H4 (cell line): ENCODE results near the gene RGS21. TPM values are rescaled to one million over a fixed set of nuclear protein-coding genes. Genes with fewer than 3 reads are reported as not detected.
"Not testable (repeated sequence)": the region's sequence is repeated elsewhere in the genome, so short reads cannot be mapped to it uniquely, and the experiment has no call there.

Experiments used
- DNase-seq: peaks from one replicate; pipeline ENCODE4 v3.0.0-alpha.2; 2015; ENCODE audit warnings: low spot score
- total RNA-seq: library from RNA; depleted of rRNA; stranded (reverse); fragments of >200 nt; shearing (Covaris generic); gene quantifications from 2 replicates; pipeline ENCODE4 v1.2.3, GENCODE V29; 2014; rRNA removed

Gene RGS21
- total RNA-seq, result not detected in 2 replicates

GRCh38 chr1:192316942-192317450 is at the start of gene RGS21:
TSS of gene RGS21 (plus strand) at chr1:192316992. CDS start at chr1:192343037, 26,045 bp downstream.
- no peak for DNase-seq

- no peak for DNase-seq
Observed at GRCh38 chr1:192268468-192269052, 48.2 kb upstream of the RGS21 start.

DNA sequence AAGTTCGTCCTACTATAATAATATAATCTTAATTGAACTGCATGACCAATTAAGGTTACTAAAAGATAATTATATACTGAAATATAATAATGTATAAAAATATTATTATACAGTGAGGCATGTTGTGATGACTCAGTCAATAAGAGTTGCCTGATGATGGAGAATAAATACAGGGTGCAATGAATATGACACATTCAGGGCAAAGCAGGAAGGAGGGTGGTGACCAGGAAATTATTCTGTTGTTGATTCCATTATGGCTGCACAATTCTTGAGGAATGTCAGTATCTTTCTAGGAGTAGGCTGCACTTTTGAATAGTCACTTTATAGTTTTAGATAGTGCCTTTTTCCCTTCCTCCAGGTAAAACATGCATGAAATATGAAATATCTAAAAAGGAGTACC is 46.4 kb upstream of the RGS21 start:
- no peak for DNase-seq

DNA sequence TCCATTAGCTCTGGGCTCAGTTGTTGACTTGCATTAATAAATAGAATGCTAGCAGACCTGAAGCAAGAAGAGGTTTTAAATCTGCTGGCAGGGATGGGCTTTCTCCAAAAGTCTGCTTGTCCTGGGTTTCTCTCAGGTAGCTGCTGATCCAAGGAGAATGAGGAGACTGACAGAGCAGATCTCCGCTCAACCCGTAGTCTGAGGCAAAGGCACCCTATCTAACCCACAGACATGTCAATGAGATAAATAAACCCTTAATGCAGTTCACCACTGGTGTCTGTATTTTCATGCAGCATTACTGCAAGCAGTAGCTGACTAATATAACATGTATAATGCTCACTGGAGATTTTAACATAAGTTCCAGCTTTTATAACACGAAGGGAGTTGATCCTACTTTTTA is 44.1 kb upstream of the RGS21 start:
- DNase-seq, result no peak

- DNase-seq, result no peak
Observed at GRCh38 chr1:192274588-192274987, 42.2 kb upstream of the RGS21 start.

DNA sequence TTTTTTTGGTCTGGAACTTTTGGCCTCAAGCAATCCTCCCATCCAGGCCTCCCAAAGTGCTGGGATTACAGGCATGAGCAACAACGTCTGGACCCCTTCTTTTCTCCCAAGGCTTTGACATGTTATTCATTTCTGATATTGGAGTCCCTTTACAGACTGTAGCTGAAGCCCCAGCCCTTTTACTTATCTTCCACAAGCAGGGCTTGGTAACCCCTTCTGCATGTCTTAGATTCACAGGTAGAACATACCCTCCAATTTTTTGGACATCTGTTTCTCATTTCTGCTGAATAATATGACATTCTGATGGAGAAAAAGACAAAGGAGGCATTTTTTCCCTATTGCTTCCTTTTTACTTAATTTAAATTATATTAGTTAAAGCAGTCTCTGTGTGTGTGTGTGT is 39.2 kb upstream of the RGS21 start:
- no peak for DNase-seq

DNA sequence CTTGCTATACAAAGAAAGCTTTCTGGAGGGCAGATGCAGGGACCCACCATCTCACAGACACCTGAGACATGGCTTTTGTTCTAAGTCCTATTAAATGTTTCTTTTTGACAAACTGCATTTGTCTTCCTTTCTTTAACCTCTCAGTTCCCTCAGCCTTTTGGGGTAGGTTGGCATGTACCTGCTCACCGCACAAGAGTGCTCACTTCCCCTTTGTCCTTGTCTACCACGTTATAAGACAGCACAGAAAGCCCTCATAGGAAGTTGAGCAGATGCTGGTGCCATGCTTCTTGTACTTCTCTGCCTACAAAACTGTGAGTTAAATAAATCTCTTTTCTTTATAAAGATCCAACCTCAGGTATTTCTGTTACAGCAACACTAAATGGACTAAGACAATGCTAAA is 31.9 kb upstream of the RGS21 start:
- DNase-seq, result no peak

DNA sequence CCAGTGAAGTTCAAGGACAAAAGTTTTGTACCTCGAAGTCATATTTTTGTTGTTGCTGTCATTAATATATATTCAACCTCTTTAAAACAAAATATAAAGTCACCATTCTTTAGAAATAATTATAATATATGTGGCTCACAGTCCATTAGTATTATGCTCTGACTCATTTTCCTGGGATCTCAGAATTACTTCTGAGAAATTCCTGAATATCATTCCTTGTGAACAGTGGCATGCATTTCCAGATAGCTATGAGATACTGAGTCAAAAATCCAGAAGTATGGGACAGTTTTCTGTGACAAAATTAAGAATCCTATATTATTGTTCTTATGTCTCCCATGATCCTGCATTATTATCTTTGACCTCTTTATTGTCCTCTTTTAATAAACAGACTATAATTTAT is 13.8 kb upstream of the RGS21 start:
- no peak for DNase-seq

DNA sequence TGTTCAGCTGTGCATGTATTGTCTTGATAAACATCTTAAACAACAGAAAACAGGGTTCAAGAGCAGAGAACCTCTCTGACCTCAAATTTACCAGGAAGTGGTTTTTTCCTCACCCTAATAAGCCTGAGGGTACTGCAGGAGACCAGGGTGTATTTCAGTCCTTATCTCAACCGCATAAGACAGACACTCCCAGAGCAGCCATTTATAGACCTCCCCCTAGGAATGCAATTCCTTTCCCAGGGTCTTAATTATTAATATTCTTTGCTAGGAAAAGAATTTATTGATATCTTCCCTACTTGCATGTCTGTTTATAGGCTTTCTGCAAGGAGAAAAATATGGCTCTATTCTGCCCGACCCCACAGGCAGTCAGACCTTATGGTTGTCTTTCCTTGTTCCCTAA is 8.5 kb upstream of the RGS21 start:
- not testable (repeated sequence) for DNase-seq

DNA sequence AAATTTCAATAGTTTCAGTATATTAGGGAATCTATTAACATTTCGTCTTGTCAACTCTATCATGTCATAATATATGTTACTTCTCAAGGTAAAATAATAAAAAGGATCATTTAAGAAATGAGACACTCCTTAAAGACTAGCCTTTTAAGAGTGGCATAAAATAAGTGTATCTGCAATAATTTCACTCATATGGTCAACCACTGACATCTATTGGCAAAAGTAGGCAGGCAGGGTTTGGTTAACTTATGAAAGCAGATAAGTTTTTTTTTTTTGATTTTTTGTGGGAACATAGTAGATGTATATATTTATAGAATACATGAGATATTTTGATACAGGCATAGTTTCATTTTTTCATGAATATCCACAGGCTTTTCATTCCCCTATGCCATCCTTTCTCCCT is 5.5 kb upstream of the RGS21 start:
- peak; percentile 56 for DNase-seq

DNA sequence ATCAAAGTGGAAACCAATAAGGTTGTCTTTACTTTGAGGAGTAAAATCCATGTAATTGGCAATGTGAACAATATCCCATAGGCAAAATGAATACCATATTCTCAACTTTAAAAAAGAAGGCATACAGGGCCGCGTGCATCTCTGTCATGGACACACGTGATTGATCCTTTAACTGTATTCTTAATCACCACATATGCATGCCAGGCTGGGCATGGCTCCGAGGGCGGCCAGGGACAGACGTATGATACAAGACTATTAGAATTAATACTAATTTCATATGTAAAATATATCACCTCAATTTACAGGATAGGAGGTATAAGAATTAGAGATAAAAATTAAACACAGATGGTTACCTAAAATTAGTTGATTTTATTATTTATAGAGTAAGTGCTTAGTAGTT is 11.2 kb downstream of the RGS21 start:
- DNase-seq, result no peak

- no peak for DNase-seq
Observed at GRCh38 chr1:192342842-192343241, 26.1 kb downstream of the RGS21 start.

DNA sequence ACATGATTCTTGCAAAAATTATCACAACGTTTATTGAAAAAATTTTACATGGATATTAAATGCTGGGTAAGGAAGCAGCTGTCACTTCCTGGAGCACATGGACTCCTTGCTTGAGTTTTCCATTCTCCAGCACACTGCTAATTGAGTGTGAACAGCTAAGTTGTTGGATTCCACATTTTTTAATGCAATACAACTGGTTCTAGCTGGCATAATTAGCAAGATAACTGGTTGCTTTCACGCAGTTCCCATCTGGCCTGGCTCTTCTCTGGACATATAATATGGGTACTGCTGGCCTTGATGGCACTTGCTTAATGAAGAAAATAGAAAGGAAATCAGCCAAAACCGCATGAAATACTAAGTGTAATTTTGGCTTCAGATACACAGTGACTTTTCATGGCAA is 26.6 kb downstream of the RGS21 start:
- no peak for DNase-seq

DNA sequence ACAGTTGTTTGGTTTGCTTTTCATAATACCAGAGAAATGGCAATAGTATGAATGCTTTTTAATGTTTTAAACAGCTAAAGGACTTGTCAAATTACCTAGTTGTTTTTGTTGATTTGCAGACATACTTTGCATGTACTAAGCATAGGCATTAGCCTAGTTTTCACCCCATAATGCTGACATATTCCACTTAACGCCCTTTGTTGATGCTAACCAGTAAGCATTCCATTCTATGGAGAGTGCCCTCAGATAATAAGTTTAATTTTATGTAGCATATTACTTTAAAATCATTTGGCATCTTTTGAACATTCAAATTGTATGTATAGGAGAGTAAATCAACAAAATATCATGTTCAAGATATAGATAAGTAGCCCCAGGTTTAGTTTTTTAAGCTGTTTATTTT is 32.5 kb downstream of the RGS21 start:
- no peak for DNase-seq

DNA sequence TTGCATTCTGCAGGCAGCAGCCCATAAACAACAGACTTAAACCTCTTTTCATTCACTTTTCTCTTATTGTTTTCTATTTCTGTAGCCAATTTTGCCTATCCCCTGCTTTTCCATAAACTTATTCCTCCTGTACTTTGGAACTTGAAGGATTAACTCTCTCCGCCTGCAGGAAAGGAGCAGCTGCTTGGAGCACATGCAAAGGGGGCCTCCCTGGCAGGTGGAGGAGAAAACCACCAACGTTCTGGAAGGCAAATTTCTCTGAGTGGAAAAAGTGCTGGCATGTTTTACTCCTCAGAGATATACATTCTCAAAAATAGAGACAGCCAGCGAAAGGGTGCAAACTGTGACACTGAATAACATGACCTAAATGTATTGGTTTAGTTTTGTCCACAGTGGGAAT is 33.6 kb downstream of the RGS21 start:
- DNase-seq, result no peak

DNA sequence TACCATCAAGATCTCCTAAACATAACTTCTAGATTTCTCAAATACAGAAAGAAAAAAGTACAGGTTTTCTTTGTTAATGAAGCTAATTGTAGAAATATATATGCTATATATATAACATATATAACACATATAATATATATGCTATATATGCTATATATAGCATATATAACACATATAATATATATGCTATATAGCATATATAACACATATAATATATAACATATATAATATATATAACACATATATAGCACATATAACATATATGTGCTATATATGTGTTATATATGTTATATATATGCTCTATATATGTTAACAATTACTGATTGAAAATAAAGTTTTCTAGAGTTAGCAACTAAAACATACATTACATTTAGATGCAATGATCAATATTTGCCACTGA is 34.8 kb downstream of the RGS21 start:
- DNase-seq, result no peak

DNA sequence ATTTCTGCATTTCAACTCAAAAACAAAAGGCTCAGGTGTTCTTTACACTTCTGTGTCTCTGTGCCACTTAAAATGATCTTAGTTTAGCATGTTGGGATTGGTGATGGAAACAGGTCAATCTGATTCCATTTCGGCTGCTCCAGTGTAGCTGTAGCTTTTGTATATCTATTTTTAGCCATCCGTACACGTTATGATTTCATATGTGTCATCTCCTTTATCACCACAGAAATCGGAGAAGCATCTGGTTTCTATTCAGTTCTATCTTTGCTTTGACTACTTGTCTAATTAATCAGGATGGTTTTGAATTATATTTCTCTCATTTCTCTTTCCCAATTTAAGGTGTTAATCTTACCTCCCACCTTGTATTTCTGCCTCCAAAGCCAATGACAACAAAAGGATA is 41.1 kb downstream of the RGS21 start:
- no peak for DNase-seq

DNA sequence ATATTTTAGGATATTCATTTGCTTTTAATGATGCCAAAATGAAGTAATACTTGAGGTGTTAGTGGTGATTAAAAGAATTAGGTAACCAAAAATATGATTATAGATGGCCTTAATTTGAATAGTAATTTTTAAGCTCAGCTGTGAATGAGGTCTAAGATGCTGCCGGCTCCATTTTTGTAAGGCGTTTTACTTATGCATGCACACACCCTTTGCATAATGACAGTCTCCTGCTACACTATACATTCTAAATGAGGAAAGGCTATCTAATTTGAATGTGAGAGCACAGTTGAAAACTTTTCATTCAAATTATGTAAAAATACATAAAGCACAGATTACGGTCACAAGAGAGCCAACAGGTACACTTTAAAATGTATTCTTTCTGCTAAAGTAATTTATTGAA is 41.6 kb downstream of the RGS21 start:
- no peak for DNase-seq

DNA sequence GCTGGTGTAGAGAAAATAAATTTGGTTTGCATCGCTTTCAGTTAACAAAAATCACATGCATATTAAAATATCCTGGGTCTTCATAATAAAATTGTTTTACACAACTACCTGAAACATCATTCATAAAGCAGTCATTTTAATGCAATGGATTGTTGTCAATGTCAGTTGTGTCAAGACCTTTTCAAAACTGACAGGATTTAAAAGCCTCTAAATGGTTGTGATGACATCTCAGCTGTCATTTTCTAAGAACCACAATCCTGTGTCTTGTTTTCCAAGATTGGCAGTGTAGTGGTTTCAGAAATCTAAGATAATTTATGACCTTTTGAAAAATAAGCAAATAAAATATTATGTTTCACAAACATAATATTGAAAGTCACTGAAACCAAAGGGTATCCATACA is 42.0 kb downstream of the RGS21 start:
- no peak for DNase-seq

- no peak for DNase-seq
Observed at GRCh38 chr1:192363177-192363576, 46.4 kb downstream of the RGS21 start.

DNA sequence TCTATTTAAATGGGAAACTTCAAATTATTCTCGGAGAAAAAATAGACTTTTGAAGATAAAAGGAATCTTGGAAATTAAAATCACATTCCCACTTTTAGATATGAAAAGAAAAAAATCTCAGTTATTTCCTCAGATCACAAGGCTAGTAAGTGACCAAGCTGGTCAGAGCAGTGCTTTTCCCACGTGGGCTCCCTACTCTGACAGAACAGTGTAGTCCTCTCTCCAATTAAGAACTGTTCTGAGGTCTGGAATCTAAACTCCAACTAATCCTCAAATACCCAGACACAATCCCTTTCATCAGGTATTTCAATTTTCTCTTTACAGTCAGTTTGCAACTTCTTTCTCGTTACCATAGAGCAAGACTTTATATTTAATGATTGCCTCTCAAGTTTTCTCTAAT is 50.6 kb downstream of the RGS21 start:
- DNase-seq, result no peak

DNA sequence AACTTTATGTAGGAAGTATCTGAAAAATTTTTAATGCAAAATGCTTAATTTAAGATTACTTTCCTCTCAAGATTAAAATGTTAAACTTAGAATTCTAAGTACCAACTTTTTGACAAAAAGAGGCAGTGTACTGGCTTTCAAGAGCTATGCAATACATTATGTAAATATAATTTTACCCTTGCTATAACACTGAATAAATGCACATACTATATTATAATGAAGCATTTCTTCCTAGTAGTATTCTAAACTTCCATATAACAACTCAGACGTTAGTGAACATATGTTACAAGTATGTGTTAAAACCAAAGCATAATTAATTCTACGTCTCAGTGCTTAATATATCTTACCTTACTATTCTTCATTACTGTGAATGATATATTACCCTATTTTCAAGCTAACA is 58.5 kb downstream of the RGS21 start:
- DNase-seq, result no peak

- DNase-seq, result no peak
Observed at GRCh38 chr1:192376374-192376773, 59.6 kb downstream of the RGS21 start.

GRCh38 chr1:192378276-192378675 is 61.5 kb downstream of the RGS21 start:
- DNase-seq, result no peak
